Stomach (tissue), 4 donors: Measurements from ENCODE around the gene FURIN.

Experiments used
- EP300 ChIP-seq: sonication (generic); formaldehyde crosslinking; IDR thresholded peaks from one replicate; pipeline ENCODE4 v1.6.1; 2017; ENCODE audit warnings: antibody characterized with exemption
- POLR2A ChIP-seq, 4 donors: fragments of 450-650 bp; IDR thresholded peaks; one replicate each; pipeline ENCODE4 v1.6.1; 2016; ENCODE audit warnings: antibody characterized with exemption in 4 of 4, control low read depth in 2 of 4, mild to moderate bottlenecking in 1 of 4, moderate library complexity in 1 of 4
- POLR2AphosphoS5 ChIP-seq, 3 donors: sonication (generic); formaldehyde crosslinking; IDR thresholded peaks; one replicate each; pipeline ENCODE4 v1.6.1; 2016; ENCODE audit warnings: antibody characterized with exemption in 3 of 3
- TF ChIP-seq, protein P1 (sequence below), 7 experiments: fragments of 450-650 bp in 4 of 7; fragments of 200-600 bp in 3 of 7; sonication (generic) in 3 of 7; IDR thresholded peaks; one replicate each; pipeline ENCODE4 v1.5.1; 2016 to 2019; ENCODE audit warnings: antibody characterized with exemption in 7 of 7, control low read depth in 2 of 7, mild to moderate bottlenecking in 1 of 7

DNA sequence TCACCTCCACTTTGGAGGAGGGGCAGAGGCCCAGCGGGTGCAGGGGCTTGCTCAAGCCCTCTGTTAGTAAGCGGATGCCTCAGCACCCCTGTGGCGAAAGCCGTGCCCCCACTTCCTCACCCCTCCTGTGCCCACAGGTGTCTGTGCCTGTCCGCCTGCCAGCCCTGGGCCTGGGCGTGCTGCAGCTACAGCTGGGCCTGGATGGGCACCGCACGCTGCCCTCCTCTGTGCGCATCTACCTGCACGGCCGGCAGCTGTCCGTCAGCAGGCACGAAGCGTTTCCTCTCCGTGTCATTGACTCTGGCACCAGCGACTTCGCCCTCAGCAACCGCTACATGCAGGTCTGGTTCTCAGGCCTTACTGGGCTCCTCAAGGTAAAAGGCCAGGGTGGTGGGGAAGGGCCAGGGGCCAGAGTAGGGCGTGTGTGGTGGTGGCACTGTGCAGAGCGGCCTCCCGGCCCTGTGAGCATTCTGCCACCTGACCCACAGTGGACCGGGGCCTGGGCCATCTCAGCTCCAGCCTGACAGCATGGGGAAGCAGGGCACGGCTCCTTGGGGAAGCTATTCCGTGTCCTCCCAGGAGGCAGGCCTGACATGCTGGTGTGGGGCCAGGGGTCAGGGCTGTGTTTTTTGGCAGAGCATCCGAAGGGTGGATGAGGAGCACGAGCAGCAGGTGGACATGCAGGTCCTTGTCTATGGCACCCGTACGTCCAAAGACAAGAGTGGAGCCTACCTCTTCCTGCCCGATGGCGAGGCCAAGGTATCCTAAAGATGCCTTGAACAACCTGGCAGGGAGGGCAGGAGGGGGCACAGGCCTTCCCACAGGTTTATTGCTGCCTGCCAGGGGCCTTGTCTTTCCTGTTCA, 43.8 kb downstream of the FURIN start:
- TF ChIP-seq, protein P1, sequence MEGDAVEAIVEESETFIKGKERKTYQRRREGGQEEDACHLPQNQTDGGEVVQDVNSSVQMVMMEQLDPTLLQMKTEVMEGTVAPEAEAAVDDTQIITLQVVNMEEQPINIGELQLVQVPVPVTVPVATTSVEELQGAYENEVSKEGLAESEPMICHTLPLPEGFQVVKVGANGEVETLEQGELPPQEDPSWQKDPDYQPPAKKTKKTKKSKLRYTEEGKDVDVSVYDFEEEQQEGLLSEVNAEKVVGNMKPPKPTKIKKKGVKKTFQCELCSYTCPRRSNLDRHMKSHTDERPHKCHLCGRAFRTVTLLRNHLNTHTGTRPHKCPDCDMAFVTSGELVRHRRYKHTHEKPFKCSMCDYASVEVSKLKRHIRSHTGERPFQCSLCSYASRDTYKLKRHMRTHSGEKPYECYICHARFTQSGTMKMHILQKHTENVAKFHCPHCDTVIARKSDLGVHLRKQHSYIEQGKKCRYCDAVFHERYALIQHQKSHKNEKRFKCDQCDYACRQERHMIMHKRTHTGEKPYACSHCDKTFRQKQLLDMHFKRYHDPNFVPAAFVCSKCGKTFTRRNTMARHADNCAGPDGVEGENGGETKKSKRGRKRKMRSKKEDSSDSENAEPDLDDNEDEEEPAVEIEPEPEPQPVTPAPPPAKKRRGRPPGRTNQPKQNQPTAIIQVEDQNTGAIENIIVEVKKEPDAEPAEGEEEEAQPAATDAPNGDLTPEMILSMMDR (IDR thresholded peaks at IDR 0.05): no peak
- TF ChIP-seq POLR2A (IDR thresholded peaks at IDR 0.05) (no peak), POLR2AphosphoS5 (IDR thresholded peaks at IDR 0.05) (no peak), EP300 (no peak)
